HG02852 (cell line): Measurements from ENCODE around the gene FBXO8.
"Not testable (repeated sequence)": the region's sequence is repeated elsewhere in the genome, so short reads cannot be mapped to it uniquely, and the experiment has no call there.

ENCODE experiments used
- ATAC-seq: cut with Tn5 transposase; IDR thresholded peaks from one replicate; pipeline ENCODE4 v1.9.1; 2021; ENCODE audit warnings: mild to moderate bottlenecking, moderate library complexity; ENCODE audit not compliant: unreplicated experiment

FBXO8 gene

GRCh38 chr4:174283507-174284471, at the start of gene FBXO8, which contains the start of gene CEP44:
TSS of gene FBXO8 (minus strand) at chr4:174283667. CDS start at chr4:174263092, 20,575 bp downstream.
TSS of gene CEP44 (plus strand) at chr4:174283911. CDS start at chr4:174299122, 15,211 bp downstream.
- ATAC-seq: peak; percentile 62

- no peak for ATAC-seq
These were observed 49.5 kb upstream of the FBXO8 start for GRCh38 chr4:174332741-174333493.

- peak; percentile 43 for ATAC-seq
These were observed 41.3 kb upstream of the FBXO8 start for GRCh38 chr4:174324725-174325124.

- no peak for ATAC-seq
These were observed 40.8 kb upstream of the FBXO8 start for GRCh38 chr4:174324236-174324635.

GRCh38 chr4:174320494-174321199, 37.2 kb upstream of the FBXO8 start:
- no peak for ATAC-seq

GRCh38 chr4:174318829-174319764, 35.6 kb upstream of the FBXO8 start:
- ATAC-seq: no peak

GRCh38 chr4:174317531-174317930, 34.1 kb upstream of the FBXO8 start:
- ATAC-seq: no peak

- ATAC-seq: no peak
These were observed 33.5 kb upstream of the FBXO8 start for GRCh38 chr4:174316954-174317353.

GRCh38 chr4:174316546-174316945, 33.1 kb upstream of the FBXO8 start:
- ATAC-seq: no peak

- peak; percentile 42 for ATAC-seq
These were observed 31.3 kb upstream of the FBXO8 start for GRCh38 chr4:174314770-174315169.

- no peak for ATAC-seq
These were observed 30.8 kb upstream of the FBXO8 start for GRCh38 chr4:174314274-174314673.

- ATAC-seq: no peak
These were observed 29.5 kb upstream of the FBXO8 start for GRCh38 chr4:174312993-174313392.

GRCh38 chr4:174307694-174308093, 24.2 kb upstream of the FBXO8 start:
- no peak for ATAC-seq

- ATAC-seq: no peak
These were observed 22.5 kb upstream of the FBXO8 start for GRCh38 chr4:174305961-174306360.

- ATAC-seq: no peak
These were observed 21.2 kb upstream of the FBXO8 start for GRCh38 chr4:174304664-174305063.

GRCh38 chr4:174303687-174304086, 20.2 kb upstream of the FBXO8 start:
- ATAC-seq: no peak

- not testable (repeated sequence) for ATAC-seq
These were observed 11.7 kb upstream of the FBXO8 start for GRCh38 chr4:174295142-174295541.

- ATAC-seq: not testable (repeated sequence)
These were observed 11.2 kb upstream of the FBXO8 start for GRCh38 chr4:174294641-174295040.

GRCh38 chr4:174292473-174292872, 9.0 kb upstream of the FBXO8 start:
- no peak for ATAC-seq

GRCh38 chr4:174286870-174287269, 3.4 kb upstream of the FBXO8 start:
- ATAC-seq: no peak
